Activated CD8-positive, alpha-beta T cell treated with anti-CD3 and anti-CD28 coated beads, Interleukin-2, amount 10 ng/mL, durations not matched to agents 7 days and 5 days (primary cell): ENCODE measurements around the gene KRTAP1-4. TPM values are rescaled to one million over a fixed set of nuclear protein-coding genes. Genes with fewer than 3 reads are reported as not detected.

Experiments
- total RNA-seq, 2 experiments: library from RNA; stranded (reverse); gene quantifications; one replicate each; pipeline ENCODE4 v1.2.3, GENCODE V29; 2021

KRTAP1-4 gene
- total RNA-seq, 2 experiments from 2014 or later: not detected

Other genes starting within 250 kb of the KRTAP1-4 start
- gene KRT27, start 247.6 kb downstream of the KRTAP1-4 start, total RNA-seq: not detected
- not detected for gene KRT28, start 230.2 kb downstream of the KRTAP1-4 start, total RNA-seq
- gene KRT10, start 207.6 kb downstream of the KRTAP1-4 start, total RNA-seq: 10 to 100 TPM; 26.9 to 28.2 TPM
- not detected for gene KRT12, start 163.0 kb downstream of the KRTAP1-4 start, total RNA-seq
- gene KRT20, start 145.0 kb downstream of the KRTAP1-4 start, total RNA-seq: not detected
- gene KRT23, start 92.5 kb downstream of the KRTAP1-4 start, total RNA-seq: not detected
- gene KRT39, start 63.2 kb downstream of the KRTAP1-4 start, total RNA-seq: not detected
- not detected for gene KRT40, start 45.9 kb downstream of the KRTAP1-4 start, total RNA-seq
- not detected for gene KRTAP3-3, start 36.0 kb downstream of the KRTAP1-4 start, total RNA-seq
- not detected for gene KRTAP3-2, start 30.3 kb downstream of the KRTAP1-4 start, total RNA-seq
- gene KRTAP3-1, start 21.1 kb downstream of the KRTAP1-4 start, total RNA-seq: not detected
- not detected for gene KRTAP1-5, start 3.0 kb downstream of the KRTAP1-4 start, total RNA-seq
- gene KRTAP1-3, start 4.7 kb upstream of the KRTAP1-4 start, total RNA-seq: not detected
- gene KRTAP1-1, start 11.3 kb upstream of the KRTAP1-4 start, total RNA-seq: not detected
- not detected for gene KRTAP2-1, start 17.1 kb upstream of the KRTAP1-4 start, total RNA-seq
- not detected for gene KRTAP2-2, start 25.0 kb upstream of the KRTAP1-4 start, total RNA-seq
- not detected for gene KRTAP2-3, start 29.9 kb upstream of the KRTAP1-4 start, total RNA-seq
- not detected for gene KRTAP2-4, start 35.7 kb upstream of the KRTAP1-4 start, total RNA-seq
- gene KRTAP4-7, start 54.0 kb upstream of the KRTAP1-4 start, total RNA-seq: not detected
- gene KRTAP4-8, start 67.9 kb upstream of the KRTAP1-4 start, total RNA-seq: not detected
- gene KRTAP4-16, start 72.0 kb upstream of the KRTAP1-4 start, total RNA-seq: not detected
- not detected for gene KRTAP4-9, start 75.2 kb upstream of the KRTAP1-4 start, total RNA-seq
- gene KRTAP4-11, start 88.2 kb upstream of the KRTAP1-4 start, total RNA-seq: not detected
- gene KRTAP4-12, start 94.0 kb upstream of the KRTAP1-4 start, total RNA-seq: not detected
- not detected for gene KRTAP4-6, start 110.3 kb upstream of the KRTAP1-4 start, total RNA-seq
- gene KRTAP4-5, start 119.6 kb upstream of the KRTAP1-4 start, total RNA-seq: not detected
- not detected for gene KRTAP4-4, start 130.6 kb upstream of the KRTAP1-4 start, total RNA-seq
- gene KRTAP4-3, start 138.0 kb upstream of the KRTAP1-4 start, total RNA-seq: not detected
- gene KRTAP4-2, start 148.0 kb upstream of the KRTAP1-4 start, total RNA-seq: not detected
- not detected for gene KRTAP4-1, start 154.7 kb upstream of the KRTAP1-4 start, total RNA-seq
- gene KRTAP9-1, start 159.7 kb upstream of the KRTAP1-4 start, total RNA-seq: not detected
- gene KRTAP9-2, start 196.5 kb upstream of the KRTAP1-4 start, total RNA-seq: not detected
- gene KRTAP9-3, start 202.3 kb upstream of the KRTAP1-4 start, total RNA-seq: not detected
- gene KRTAP9-8, start 207.8 kb upstream of the KRTAP1-4 start, total RNA-seq: not detected
- gene KRTAP9-4, start 219.5 kb upstream of the KRTAP1-4 start, total RNA-seq: not detected
- not detected for gene KRTAP9-9, start 225.2 kb upstream of the KRTAP1-4 start, total RNA-seq
- not detected for gene KRTAP9-6, start 235.2 kb upstream of the KRTAP1-4 start, total RNA-seq
- gene KRTAP9-7, start 245.5 kb upstream of the KRTAP1-4 start, total RNA-seq: not detected